Fibroblast of pulmonary artery (primary cell): ENCODE data around the gene TNRC6C.

ENCODE experiments used
- DNase-seq: peaks from one replicate; pipeline ENCODE4 v3.0.0-alpha.2; 2010; ENCODE audit warnings: low read depth
- H3K4me3 ChIP-seq: replicated peaks from 2 replicates; pipeline ENCODE4 v1.5.1; 2011; ENCODE audit warnings: low read depth, mild to moderate bottlenecking, control low read depth, low read length, moderate library complexity
- TF ChIP-seq, protein P1 (sequence below): IDR thresholded peaks from 2 replicates; pipeline ENCODE4 v1.5.1; 2011; ENCODE audit warnings: mild to moderate bottlenecking, control low read depth, low read length, inconsistent platforms; ENCODE audit errors: missing control alignments

The TNRC6C gene

DNA sequence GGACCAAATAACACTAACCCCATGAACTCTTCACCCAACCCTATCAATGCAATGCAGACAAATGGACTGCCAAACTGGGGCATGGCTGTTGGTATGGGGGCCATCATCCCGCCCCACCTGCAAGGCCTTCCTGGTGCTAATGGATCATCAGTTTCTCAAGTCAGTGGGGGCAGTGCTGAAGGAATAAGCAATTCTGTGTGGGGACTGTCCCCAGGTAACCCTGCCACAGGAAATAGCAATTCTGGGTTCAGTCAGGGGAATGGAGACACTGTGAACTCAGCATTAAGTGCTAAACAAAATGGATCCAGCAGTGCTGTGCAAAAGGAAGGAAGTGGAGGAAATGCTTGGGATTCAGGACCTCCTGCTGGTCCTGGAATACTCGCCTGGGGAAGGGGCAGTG, 91.1 kb downstream of the TNRC6C start:
- TF ChIP-seq, protein P1, sequence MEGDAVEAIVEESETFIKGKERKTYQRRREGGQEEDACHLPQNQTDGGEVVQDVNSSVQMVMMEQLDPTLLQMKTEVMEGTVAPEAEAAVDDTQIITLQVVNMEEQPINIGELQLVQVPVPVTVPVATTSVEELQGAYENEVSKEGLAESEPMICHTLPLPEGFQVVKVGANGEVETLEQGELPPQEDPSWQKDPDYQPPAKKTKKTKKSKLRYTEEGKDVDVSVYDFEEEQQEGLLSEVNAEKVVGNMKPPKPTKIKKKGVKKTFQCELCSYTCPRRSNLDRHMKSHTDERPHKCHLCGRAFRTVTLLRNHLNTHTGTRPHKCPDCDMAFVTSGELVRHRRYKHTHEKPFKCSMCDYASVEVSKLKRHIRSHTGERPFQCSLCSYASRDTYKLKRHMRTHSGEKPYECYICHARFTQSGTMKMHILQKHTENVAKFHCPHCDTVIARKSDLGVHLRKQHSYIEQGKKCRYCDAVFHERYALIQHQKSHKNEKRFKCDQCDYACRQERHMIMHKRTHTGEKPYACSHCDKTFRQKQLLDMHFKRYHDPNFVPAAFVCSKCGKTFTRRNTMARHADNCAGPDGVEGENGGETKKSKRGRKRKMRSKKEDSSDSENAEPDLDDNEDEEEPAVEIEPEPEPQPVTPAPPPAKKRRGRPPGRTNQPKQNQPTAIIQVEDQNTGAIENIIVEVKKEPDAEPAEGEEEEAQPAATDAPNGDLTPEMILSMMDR, result no peak
- no peak overlapping the region for H3K4me3 ChIP-seq
- DNase-seq, result no peak

DNA sequence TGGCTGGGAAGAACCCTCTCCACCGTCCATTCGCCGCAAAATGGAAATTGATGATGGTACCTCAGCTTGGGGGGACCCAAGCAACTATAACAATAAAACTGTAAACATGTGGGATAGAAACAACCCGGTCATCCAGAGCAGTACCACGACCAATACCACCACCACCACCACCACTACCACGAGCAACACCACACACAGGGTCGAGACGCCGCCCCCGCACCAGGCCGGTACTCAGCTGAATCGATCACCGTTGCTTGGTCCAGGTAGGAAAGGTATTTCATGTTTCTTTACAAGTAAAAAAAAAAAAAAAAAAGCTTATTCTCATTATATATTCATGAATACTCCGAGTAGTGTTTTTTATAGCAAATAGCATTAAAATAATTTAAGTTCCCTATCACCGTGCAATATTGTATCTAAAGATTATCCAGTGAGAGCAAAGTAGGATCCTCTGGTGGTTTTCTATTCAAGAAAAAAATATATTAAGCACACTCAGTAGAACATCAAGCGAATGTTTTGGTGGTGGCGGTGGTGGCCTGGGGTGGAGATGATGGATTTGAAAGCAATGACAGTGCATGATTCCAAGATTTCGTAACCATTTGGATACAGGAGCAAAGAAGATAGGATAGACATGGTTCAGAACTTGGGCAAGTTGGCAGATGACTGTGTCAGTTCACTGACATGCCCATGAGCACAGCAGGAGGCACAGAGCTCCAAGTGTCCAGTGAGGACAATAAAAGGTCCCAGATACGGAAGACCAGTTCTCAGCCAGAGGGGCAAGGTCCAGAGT, 92.9 kb downstream of the TNRC6C start:
- TF ChIP-seq, protein P1, result no peak
- H3K4me3 ChIP-seq, result no peak overlapping the region
- DNase-seq, result no peak

DNA sequence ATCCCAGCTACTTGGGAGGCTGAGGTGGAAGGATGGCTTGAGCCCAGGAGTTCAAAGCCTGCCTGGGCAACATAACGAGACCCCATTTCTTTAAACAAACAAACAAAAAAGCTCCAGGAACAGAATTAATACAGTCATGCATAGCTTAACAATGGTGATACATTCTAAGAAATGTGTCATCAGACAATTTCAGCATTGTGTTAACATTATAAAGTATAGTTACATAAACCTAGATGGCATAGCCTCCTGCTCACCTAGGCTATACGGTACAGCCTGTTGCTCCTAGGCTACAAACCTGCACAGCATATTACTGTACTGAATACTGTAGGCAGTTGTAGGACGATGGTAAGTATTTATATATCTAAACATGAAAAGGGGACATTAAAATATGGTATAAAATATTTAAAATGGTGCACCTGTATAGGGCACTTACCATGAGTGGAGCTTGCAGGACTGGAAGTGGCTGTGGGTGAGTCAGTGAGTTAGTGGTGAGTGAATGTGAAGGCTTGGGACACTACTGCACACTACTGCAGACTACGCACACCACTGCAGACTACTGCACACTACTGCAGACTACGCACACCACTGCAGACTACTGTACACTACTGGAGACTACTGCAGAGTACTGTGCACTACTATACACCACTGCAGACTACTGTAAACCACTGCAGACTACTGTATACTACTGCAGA, 95.4 kb downstream of the TNRC6C start:
- H3K4me3 ChIP-seq, result no peak overlapping the region
- DNase-seq, result no peak
- TF ChIP-seq, protein P1, result no peak

DNA sequence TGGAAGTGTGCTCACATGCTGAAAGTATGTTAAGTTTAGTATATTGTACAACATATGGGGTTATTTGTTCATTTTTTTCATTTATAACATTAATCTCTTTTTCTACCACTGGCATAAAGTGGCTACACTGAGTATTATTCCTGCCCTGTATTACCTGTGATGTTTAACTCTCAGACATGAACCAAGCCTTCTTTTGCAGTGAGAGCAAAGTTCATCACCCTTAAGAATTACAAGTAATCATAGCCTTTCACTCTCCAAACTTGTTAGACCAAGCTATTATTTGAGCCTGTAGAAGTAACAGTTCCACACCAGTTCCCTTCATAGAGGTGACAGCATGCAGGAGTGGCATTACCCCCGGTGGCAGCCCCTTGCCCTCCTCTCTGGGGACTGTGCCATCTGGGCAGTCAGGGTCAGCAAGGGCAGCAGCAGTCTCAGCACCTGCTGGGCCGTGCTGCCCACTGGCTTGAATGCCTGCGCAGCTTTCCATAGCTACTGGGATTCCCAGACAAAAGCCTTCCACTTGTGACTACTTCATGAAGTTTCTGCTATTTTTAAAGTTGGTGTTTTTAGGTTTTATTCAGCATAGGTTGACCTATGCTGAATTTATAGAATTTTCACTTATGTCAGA, 98.7 kb downstream of the TNRC6C start:
- DNase-seq, result no peak
- TF ChIP-seq, protein P1, result no peak

DNA sequence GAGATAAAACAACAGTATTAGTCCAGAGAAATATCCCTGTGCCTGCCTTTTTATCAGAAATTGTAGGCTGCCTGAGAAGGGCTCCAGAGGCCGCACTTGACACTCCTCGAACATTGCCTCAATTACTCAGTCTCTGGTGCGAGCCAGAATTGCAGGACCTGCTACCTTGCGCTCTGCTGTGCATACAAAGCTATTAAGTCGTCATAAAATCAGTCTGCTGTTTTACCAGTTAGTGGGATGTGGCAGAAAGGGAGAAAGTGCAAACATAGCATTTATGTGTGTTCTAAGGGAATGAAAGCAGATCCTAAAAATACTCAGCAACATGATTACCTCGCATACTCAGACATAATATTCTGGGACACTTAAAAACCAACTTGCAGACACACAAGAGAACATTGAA, 99.5 kb downstream of the TNRC6C start:
- TF ChIP-seq, protein P1, result no peak
- DNase-seq, result no peak
- H3K4me3 ChIP-seq, result no peak overlapping the region

More for the DNA sequence above, 98.7 kb downstream of the TNRC6C start:
- H3K4me3 ChIP-seq, result no peak overlapping the region

DNA sequence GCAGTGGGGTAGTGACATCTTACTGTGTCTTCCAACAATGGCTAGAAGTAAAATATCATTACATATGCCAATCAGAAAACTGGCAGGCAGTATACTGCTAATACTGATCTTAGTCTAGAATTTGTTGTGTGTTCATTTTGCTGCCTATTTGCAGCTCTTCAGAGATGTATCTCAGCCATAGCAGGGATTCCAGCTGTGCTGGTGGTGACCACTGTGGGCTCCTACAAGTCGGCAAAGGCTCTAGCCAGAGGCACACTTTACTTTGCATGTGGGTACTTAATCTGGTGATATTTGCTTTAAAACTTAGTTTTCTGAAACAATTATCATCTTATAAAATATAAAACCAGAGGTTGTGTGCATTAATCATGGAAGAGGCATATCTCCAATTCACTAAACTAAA, 100.1 kb downstream of the TNRC6C start:
- no peak for DNase-seq
- no peak overlapping the region for H3K4me3 ChIP-seq
- TF ChIP-seq, protein P1, result no peak
